GM12874 (cell line): ENCODE results near the gene APP.

Experiments used
- CTCF ChIP-seq: IDR thresholded peaks from 2 replicates; pipeline ENCODE4 v1.5.1; 2011; ENCODE audit warnings: low read depth, mild to moderate bottlenecking, control low read depth, low read length, moderate library complexity; ENCODE audit not compliant: insufficient read depth

Gene APP

GRCh38 chr21:26098772-26099397, 71.7 kb downstream of the APP start:
- TF ChIP-seq CTCF: no peak

- TF ChIP-seq CTCF: no peak
These were observed 73.1 kb downstream of the APP start for GRCh38 chr21:26097475-26097874.

- no peak for TF ChIP-seq CTCF
These were observed 73.8 kb downstream of the APP start for GRCh38 chr21:26096494-26097371.

- TF ChIP-seq CTCF: no peak
These were observed 75.4 kb downstream of the APP start for GRCh38 chr21:26095131-26095530.

GRCh38 chr21:26093122-26093521, 77.4 kb downstream of the APP start:
- no peak for TF ChIP-seq CTCF

- TF ChIP-seq CTCF: no peak
These were observed 79.0 kb downstream of the APP start for GRCh38 chr21:26091480-26092018.

GRCh38 chr21:26089730-26090129, 80.8 kb downstream of the APP start:
- TF ChIP-seq CTCF: no peak
